T-cell (primary cell): ENCODE results near the gene DEF6. TPM values are rescaled to one million over a fixed set of nuclear protein-coding genes. Genes with fewer than 3 reads are reported as not detected.

Experiments used
- ATAC-seq, 4 experiments: fragments of 200-7000 bp in 3 of 4; fragments of 150-1000 bp in 1 of 4; cut with Tn5 transposase; replicated peaks in 1 of 4; 1 replicate in 3 of 4; 2 replicates in 1 of 4; pipeline ENCODE4 v1.10.0; 2021; ENCODE audit warnings: moderate library complexity in 3 of 4, mild to moderate bottlenecking in 2 of 4, moderate number of reproducible peaks in 1 of 4
- CTCF ChIA-PET, 2 donors: fragments of 300-600 bp; sonication (Branson Sonifier 250); formaldehyde crosslinking; loops; one replicate each; lab custom pipeline; 2022; ENCODE audit warnings: antibody characterized with exemption in 2 of 2; lab: Charles Lee
- POLR2A ChIA-PET, 2 donors: fragments of 300-600 bp; sonication (Branson Sonifier 250); formaldehyde crosslinking; loops; one replicate each; lab custom pipeline; 2022; ENCODE audit warnings: antibody characterized with exemption in 2 of 2; lab: Charles Lee
- DNase-seq, 35 experiments: peaks; one replicate each; pipeline versions ENCODE4 v3.0.0 to v3.0.0-alpha.2; 2013 to 2023
- H3K27ac ChIP-seq: one replicate; pipeline ENCODE4 v1.5.1; 2013; ENCODE audit warnings: low read length
- H3K27me3 ChIP-seq, 2 experiments: replicated peaks in 1 of 2; 1 replicate in 1 of 2; 2 replicates in 1 of 2; pipeline versions ENCODE4 v1.6.1 to v1.7.0; 2013; ENCODE audit warnings: low read length in 1 of 2, mixed read lengths in 1 of 2; ENCODE audit not compliant: control insufficient read depth in 2 of 2, insufficient read depth in 2 of 2; ENCODE audit errors: extremely low read depth in 1 of 2
- H3K36me3 ChIP-seq, 2 donors: 1 replicate in 1 of 2; 2 replicates in 1 of 2; pipeline versions ENCODE4 v1.6.1 to v1.7.0; 2013; ENCODE audit warnings: low read length in 1 of 2; ENCODE audit not compliant: control insufficient read depth in 2 of 2, insufficient read depth in 1 of 2; ENCODE audit errors: extremely low read depth in 1 of 2
- H3K4me1 ChIP-seq, 2 experiments: 1 replicate in 1 of 2; 2 replicates in 1 of 2; pipeline versions ENCODE4 v1.6.1 to v1.7.0; 2013; ENCODE audit warnings: low read length in 2 of 2, mixed read lengths in 1 of 2; ENCODE audit not compliant: insufficient read depth in 2 of 2, control insufficient read depth in 1 of 2; ENCODE audit errors: extremely low read depth in 1 of 2
- H3K4me3 ChIP-seq, 2 donors: 1 replicate in 1 of 2; 2 replicates in 1 of 2; pipeline versions ENCODE4 v1.5.1 to v1.7.0; 2013; ENCODE audit warnings: mild to moderate bottlenecking in 2 of 2, low read length in 1 of 2, moderate library complexity in 1 of 2; ENCODE audit not compliant: control insufficient read depth in 1 of 2; ENCODE audit errors: extremely low read depth in 1 of 2
- H3K9me3 ChIP-seq: 2 replicates; pipeline ENCODE4 v1.7.0; 2013
- H3K27ac Mint-ChIP-seq, 2 donors: one replicate each; pipeline ENCODE4 v1.8.0; 2020 to 2021; ENCODE audit warnings: mild to moderate bottlenecking in 2 of 2, mixed read lengths in 2 of 2
- H3K27me3 Mint-ChIP-seq, 2 donors: one replicate each; pipeline ENCODE4 v1.8.0; 2021 to 2022; ENCODE audit warnings: mixed read lengths in 2 of 2
- H3K36me3 Mint-ChIP-seq: one replicate; pipeline ENCODE4 v1.8.0; 2021; ENCODE audit warnings: mixed read lengths
- H3K4me1 Mint-ChIP-seq, 3 donors: one replicate each; pipeline ENCODE4 v1.8.0; 2020 to 2022; ENCODE audit warnings: mixed read lengths in 3 of 3, mild to moderate bottlenecking in 1 of 3
- H3K4me3 Mint-ChIP-seq, 3 donors: one replicate each; pipeline ENCODE4 v1.8.0; 2020 to 2022; ENCODE audit warnings: mild to moderate bottlenecking in 3 of 3, mixed read lengths in 3 of 3, moderate library complexity in 3 of 3
- H3K9me3 Mint-ChIP-seq, 3 donors: one replicate each; pipeline ENCODE4 v1.8.0; 2020 to 2022; ENCODE audit warnings: mixed read lengths in 3 of 3
- WGBS: methylation state at CpG from one replicate; pipeline ENCODE4 v1.1.5; 2013; ENCODE audit warnings: missing lambda C conversion rate; ENCODE audit not compliant: insufficient coverage; 5-methylcytosine and 5-hydroxymethylcytosine counted together
- total RNA-seq, 35 experiments: library from RNA in 6 of 35; stranded (reverse) in 6 of 35; fragments of 120-200 nt in 1 of 35; gene quantifications; one replicate each; pipeline versions ENCODE4 v1.2.1 to v1.2.4 and lab custom pipeline; 2013 to 2026

Gene DEF6
- total RNA-seq (100 to 1,000 TPM; 221 to 311 (median 298) TPM), total RNA-seq (lab: John Stamatoyannopoulos, UW) (59.6 to 486 (median 253) reads per million in 29 experiments)
- 165 TPM for total RNA-seq (2013)

GRCh38 chr6:35297601-35298481, at the start of gene DEF6:
DEF6 (plus strand) TSS chr6:35297818; CDS start chr6:35297857, 39 bp downstream.
- peaks cover 23% of the 10 kb centered on the region for H3K36me3 Mint-ChIP-seq
- H3K4me1 Mint-ChIP-seq, result peaks cover 48 to 52% (median 52%) of the 10 kb centered on the region in 3 donors
- no peaks in the 10 kb centered on the region for H3K27me3 ChIP-seq
- POLR2A ChIA-PET, result no interaction called here
- H3K9me3 ChIP-seq, result no peaks in the 10 kb centered on the region
- H3K27me3 Mint-ChIP-seq, result no peaks in the 10 kb centered on the region
- WGBS, result under 1% methylated on average over 32 of the region's 35 CpGs
- peak; percentile 76 to 94 (median 85) for DNase-seq
- H3K4me1 ChIP-seq, result peaks cover 34 to 45% of the 10 kb centered on the region in 2 experiments
- peak within 1 kb of the TSS; percentile 93 for H3K27ac ChIP-seq
- H3K27ac Mint-ChIP-seq, result peak within 1 kb of the TSS; percentile 96 to 97
- H3K36me3 ChIP-seq, result peaks cover 9 to 35% of the 10 kb centered on the region in 2 donors
- no peaks in the 10 kb centered on the region for H3K9me3 Mint-ChIP-seq
- peak within 1 kb of the TSS; percentile 86 to 97 (median 90) for H3K4me3 Mint-ChIP-seq
- CTCF ChIA-PET, result interaction anchor here (0.5 to 6.4 kb wide), 13 partner anchors 13 to 777 kb away, joined by 3 to 37 read pairs (median 5); no protein-coding TSS in a partner anchor
- peak within 1 kb of the TSS; percentile 70 to 97 for H3K4me3 ChIP-seq
- ATAC-seq, result peak; percentile 76 to 86 (median 80)

GRCh38 chr6:35248300-35248699, 49.3 kb upstream of the DEF6 start:
- WGBS, result 44% methylated on average over 3 of the region's 3 CpGs
- peaks cover 3 to 26% (median 13%) of the 10 kb centered on the region in 3 donors for H3K4me1 Mint-ChIP-seq
- Histone ChIP-seq H3K4me3 (no peak overlapping the region), H3K4me1 (no peaks in the 10 kb centered on the region), H3K27ac (no peak overlapping the region), H3K9me3 (no peaks in the 10 kb centered on the region), H3K36me3 (peaks cover 7 to 17% of the 10 kb centered on the region in 2 donors), H3K27me3 (no peaks in the 10 kb centered on the region)
- H3K27ac Mint-ChIP-seq, result no peak overlapping the region
- ATAC-seq (no peak), DNase-seq (no peak)
- H3K27me3 Mint-ChIP-seq, result no peaks in the 10 kb centered on the region
- ChIA-PET CTCF (no interaction called here), POLR2A (no interaction called here)
- H3K36me3 Mint-ChIP-seq, result peaks cover 25% of the 10 kb centered on the region
- H3K4me3 Mint-ChIP-seq, result no peak overlapping the region
- H3K9me3 Mint-ChIP-seq, result no peaks in the 10 kb centered on the region

GRCh38 chr6:35248965-35249364, 48.7 kb upstream of the DEF6 start:
- Mint-ChIP-seq H3K36me3 (peaks cover 27% of the 10 kb centered on the region), H3K27me3 (no peaks in the 10 kb centered on the region), H3K27ac (no peak overlapping the region), H3K4me3 (no peak overlapping the region), H3K9me3 (no peaks in the 10 kb centered on the region), H3K4me1 (peaks cover 3 to 33% (median 14%) of the 10 kb centered on the region in 3 donors)
- WGBS, result no CpG with 5 or more reads among the region's 3 CpGs
- Histone ChIP-seq H3K4me1 (no peaks in the 10 kb centered on the region), H3K4me3 (no peak overlapping the region), H3K27me3 (no peaks in the 10 kb centered on the region), H3K9me3 (no peaks in the 10 kb centered on the region), H3K27ac (no peak overlapping the region), H3K36me3 (peaks cover 7 to 13% of the 10 kb centered on the region in 2 donors)
- ChIA-PET CTCF (no interaction called here), POLR2A (no interaction called here)
- ATAC-seq, result no peak
- no peak for DNase-seq

- Mint-ChIP-seq H3K4me1 (peaks cover 3 to 29% (median 14%) of the 10 kb centered on the region in 3 donors), H3K27ac (no peak overlapping the region), H3K4me3 (no peak overlapping the region), H3K9me3 (no peaks in the 10 kb centered on the region), H3K27me3 (no peaks in the 10 kb centered on the region), H3K36me3 (peaks cover 7% of the 10 kb centered on the region)
- Histone ChIP-seq H3K36me3 (peaks cover 0 to 7% of the 10 kb centered on the region in 2 donors), H3K4me1 (no peaks in the 10 kb centered on the region), H3K27me3 (no peaks in the 10 kb centered on the region), H3K9me3 (no peaks in the 10 kb centered on the region), H3K27ac (no peak overlapping the region), H3K4me3 (no peak overlapping the region)
- CTCF ChIA-PET, result no interaction called here
- WGBS, result 83% methylated on average over 1 of the region's 3 CpGs
- ATAC-seq (no peak), DNase-seq (no peak)
- POLR2A ChIA-PET, result no interaction called here
Observed at GRCh38 chr6:35251949-35252348, 45.7 kb upstream of the DEF6 start.

- Histone ChIP-seq H3K27ac (no peak overlapping the region), H3K36me3 (peaks cover 0 to 7% of the 10 kb centered on the region in 2 donors), H3K4me3 (no peak overlapping the region), H3K27me3 (no peaks in the 10 kb centered on the region), H3K4me1 (peaks cover 0 to 5% of the 10 kb centered on the region in 2 experiments), H3K9me3 (no peaks in the 10 kb centered on the region)
- CTCF ChIA-PET, result no interaction called here
- POLR2A ChIA-PET, result no interaction called here
- Mint-ChIP-seq H3K4me1 (peaks cover 5 to 23% (median 14%) of the 10 kb centered on the region in 3 donors), H3K9me3 (no peaks in the 10 kb centered on the region), H3K27ac (no peak overlapping the region), H3K27me3 (no peaks in the 10 kb centered on the region), H3K4me3 (no peak overlapping the region), H3K36me3 (peaks cover 7% of the 10 kb centered on the region)
- DNase-seq, result no peak
- no peak for ATAC-seq
- no CpG with 5 or more reads among the region's 1 CpG for WGBS
Observed at GRCh38 chr6:35253249-35253648, 44.4 kb upstream of the DEF6 start.

- Histone ChIP-seq H3K4me1 (peaks cover 7 to 30% of the 10 kb centered on the region in 2 experiments), H3K36me3 (no peaks in the 10 kb centered on the region), H3K27me3 (no peaks in the 10 kb centered on the region), H3K9me3 (no peaks in the 10 kb centered on the region), H3K4me3 (peak overlapping the region in 1 of 2 donors; percentile 99), H3K27ac (peak overlapping the region; percentile 97)
- no peaks in the 10 kb centered on the region for H3K27me3 Mint-ChIP-seq
- POLR2A ChIA-PET, result no interaction called here
- peak overlapping the region; percentile 94 to 96 for H3K27ac Mint-ChIP-seq
- peak overlapping the region; percentile 94 to 95 (median 94) for H3K4me3 Mint-ChIP-seq
- peaks cover 46 to 47% (median 46%) of the 10 kb centered on the region in 3 donors for H3K4me1 Mint-ChIP-seq
- ATAC-seq (no peak), DNase-seq (peak in 1 of 35 experiments; percentile 11)
- peaks cover 3% of the 10 kb centered on the region for H3K36me3 Mint-ChIP-seq
- CTCF ChIA-PET, result interaction anchor here in 1 of 2 donors (1.2 to 1.5 kb wide), 4 partner anchors 10 to 74 kb away, joined by 3 to 4 read pairs (median 4); no protein-coding TSS in a partner anchor
- no peaks in the 10 kb centered on the region for H3K9me3 Mint-ChIP-seq
- no CpG with 5 or more reads among the region's 7 CpGs for whole genome bisulfite sequencing
Observed at GRCh38 chr6:35258336-35258735, 39.3 kb upstream of the DEF6 start.
